ENCODE measurements around the gene DNAH12.

DNAH12 gene

DNA sequence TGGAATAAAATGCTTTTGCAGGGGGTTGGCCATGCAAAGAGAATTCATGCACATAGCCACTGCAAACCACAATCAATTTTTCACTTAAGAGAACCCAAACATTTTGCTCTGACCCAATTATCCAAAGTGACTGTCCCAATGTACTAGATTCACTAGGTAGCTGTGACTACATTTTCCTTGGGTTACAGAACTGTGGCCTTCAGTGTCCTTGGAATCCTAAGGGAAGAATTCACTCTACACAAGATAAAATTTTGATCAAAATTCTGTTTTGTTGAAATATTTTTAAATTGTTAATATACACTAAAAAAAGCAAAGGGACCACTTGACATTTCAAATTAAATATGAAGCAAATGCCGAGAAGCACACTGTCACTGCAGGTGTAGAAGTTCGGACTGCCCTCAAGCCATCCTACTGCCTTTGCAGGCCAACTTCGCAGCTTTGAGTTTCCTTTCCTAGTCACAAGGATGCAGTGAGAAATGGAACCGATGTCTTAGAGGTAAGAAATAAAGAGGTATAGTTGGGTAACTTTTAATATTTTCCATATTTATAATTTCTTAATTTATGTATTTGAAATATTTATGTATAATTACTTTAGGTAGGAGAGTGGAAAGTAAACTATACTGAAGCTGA is 251.1 kb downstream of the DNAH12 start:
- no peak for DNase-seq

DNA sequence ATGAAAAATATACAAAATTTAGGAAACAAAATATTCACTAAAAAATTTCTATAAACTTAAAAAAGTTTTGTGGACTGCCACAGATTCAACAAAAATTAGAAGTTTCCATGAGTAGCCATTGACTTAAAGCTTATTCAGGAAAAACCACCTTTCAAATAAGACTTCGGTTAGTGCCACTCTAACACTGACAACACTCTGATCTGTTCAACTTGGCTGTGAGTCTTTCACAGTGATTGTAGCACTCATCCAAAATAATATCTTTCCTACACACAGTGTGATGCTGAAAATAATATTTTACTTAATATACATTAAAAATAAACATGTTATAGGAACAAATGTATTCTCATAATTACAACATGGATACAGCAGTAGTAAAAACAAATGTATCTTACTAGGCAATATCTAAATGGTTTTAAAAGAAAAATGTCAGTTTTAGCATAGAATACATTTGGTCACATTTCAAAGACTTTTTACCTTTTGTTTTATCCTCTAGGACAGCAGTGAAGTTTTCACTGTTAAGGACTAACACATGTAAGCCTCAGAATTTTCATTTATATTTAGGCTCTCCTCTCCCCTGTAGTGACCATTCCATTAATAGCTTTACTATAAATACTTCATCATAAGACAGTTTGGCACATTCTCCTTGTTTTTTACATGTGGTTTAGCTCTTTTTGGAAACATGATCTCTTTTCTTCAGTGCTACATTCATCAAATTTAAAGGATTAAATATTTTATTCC is 251.8 kb downstream of the DNAH12 start, which contains the start of gene ASB14:
Gene ASB14 (minus strand): TSS at position 527 of the 738 bp plus-strand sequence. CDS start 652 bp downstream, outside the sequence.
- no peak for DNase-seq

DNA sequence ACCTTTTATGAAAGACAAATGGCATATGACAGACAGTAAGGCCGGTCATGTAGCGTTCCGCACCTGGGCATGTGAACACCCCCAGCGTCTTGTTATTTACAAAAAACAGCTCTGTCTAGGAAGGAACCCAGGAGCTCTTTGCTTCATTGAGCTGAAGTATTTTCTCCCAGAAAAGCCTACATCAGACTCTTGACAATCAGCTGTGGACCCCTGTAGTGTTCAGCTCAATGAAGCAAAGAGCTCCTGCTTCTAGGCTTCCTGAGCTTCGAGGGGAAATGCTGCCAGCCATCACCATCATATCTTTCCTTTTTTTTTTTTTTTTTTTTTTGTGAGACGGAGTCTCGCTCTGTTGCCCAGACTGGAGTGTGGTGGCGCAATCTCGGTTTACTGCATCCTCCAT is 255.7 kb downstream of the DNAH12 start:
- no peak for DNase-seq

DNA sequence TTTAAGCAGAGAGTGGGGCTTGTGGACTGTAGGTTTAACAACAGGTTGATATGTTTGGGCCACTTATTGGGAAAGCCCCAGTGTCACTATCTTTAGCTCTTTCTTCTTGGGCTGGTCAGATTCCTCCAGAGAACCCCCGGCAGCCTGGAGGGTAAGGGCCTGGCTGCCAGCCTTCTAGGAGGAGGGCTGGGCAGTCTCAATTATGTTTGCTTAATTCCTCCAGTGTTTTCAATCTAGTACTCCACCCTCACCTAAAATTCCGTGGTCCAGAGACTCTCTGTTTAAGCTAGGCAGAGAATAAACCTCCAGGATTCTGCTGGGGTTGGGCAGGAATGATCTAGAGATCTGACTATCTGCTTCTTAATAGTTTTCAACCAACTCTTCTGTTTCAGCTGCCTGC is 256.9 kb downstream of the DNAH12 start:
- DNase-seq = no peak

DNA sequence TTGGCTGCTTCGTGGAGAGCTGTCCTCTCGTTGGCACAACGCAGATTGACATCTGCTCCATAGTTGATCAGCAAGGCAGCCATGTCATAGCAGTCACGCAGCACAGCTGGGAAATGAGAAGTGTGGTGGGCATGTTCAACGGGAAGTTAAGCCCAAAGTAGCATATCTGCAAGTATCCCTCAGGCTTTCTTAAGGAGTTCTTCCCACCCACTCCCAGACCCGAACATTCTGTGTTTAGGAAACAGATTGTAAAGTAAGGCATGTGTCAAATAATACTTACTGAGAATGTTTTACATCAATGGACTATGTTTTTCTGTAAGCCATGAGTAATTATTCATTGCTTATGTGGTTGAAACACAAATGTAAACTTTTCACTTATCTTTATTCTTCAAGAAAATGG is 260.8 kb downstream of the DNAH12 start:
- DNase-seq = no peak

DNA sequence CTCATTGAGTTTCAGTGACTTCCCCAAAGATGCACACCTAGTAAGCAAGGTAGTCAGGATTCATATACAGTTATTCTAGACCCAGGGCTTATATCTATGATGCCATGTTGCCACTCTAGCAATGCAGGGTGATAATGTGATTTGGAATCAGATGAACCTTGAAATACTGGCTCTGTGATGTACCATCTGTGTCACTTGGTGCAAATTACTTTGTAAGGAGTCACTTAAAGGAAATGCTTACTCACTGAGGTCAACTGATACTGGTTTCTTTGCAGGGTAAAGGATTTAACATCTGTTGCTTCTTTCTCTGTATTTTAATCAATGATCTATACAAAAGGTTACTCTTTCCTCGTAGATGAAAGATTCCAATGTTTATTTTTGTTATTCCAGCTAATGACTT is 262.4 kb downstream of the DNAH12 start:
- no peak for DNase-seq

DNA sequence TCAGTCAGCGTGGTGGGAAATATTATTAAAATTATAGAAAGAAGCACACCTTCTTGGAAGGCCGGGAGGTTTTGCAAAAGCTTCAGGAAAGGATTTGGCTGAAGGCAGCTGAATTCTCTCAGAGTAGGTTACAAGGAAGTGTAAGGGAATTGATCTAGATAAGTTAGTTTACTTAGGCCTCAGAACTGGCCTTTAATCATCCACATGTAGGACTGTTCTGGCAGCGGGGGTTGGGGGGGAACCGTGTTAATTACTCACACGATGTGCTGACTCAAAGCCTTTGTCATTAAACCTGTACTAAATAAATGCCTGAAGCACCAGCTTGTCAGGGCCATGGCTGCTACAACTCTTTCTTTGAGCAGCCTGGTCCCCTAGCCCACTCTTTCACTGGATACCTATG is 264.5 kb downstream of the DNAH12 start:
- no peak for DNase-seq

DNA sequence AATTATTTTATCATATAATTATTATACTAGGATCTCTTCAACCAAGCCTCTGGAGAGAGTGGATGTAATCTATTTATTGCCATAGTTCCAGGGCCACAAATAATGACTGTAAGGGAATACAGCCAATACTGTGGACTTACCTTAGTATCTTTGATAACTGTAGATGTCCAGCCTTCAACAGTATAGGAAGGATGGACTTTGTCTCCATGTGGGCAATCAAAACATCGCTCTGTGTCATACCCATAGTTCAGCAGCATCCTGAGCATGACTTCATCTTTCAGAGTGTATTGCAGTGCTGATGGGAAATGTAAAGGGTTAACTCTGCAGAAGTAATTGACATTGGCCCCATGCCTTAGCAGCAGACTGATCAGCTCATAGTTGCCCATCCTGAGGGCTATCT is 265.9 kb downstream of the DNAH12 start:
- DNase-seq = no peak

DNA sequence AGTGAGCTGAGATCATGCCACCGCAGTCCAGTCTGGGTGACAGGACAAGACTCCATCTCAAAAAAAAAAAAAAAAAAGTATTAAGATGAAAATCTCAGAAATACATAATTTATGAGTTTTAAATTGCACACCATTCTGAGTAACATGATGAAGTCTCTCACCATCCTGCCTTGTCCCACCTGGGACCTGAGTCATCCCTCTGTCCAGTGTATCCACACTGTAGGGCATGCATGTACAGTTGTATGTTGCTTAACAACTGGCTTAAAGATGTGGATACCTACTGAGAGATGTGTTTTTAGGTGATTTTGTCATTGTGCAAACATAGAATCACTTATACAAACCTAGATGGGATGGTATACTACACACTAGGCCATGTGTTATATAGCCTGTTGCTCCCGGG is 268.8 kb downstream of the DNAH12 start:
- DNase-seq = no peak

DNA sequence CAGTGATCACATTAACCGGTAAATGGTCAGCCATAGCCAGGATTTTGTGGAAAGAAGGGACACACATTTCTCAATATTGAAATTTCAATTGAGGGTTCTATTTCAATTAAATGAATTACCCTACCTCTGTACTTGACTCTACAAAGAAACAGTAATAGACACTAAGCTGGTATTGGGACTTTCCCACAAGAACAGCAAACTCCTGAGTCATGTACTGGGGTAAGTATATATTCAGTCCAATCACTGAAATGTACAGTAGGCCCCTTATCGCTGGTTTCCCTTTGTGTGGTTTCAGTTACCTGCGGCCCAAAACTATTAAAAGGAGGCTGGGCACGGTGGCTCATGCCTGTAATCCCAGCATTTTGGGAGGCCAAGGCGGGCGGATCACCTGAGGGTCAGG is 269.3 kb downstream of the DNAH12 start:
- DNase-seq = no peak

DNA sequence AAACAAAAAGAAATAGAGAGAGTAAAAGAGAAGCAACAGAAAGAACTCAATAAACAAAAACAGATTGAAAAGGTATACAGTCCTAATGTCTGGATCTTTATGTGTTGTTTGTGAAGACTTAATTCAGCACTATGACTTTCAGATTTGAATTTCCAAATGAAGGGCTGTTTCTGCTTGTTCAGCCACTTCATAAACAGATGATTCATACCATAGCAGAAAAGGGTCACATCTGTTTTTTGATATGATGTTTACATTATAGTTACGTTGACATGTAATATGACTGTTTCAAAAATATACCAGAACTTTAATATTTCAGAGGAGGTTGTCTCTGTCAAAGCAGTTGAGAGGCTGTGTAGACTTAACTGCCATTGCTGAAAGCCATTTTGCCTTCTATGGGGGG is 275.7 kb downstream of the DNAH12 start:
- DNase-seq = no peak

DNA sequence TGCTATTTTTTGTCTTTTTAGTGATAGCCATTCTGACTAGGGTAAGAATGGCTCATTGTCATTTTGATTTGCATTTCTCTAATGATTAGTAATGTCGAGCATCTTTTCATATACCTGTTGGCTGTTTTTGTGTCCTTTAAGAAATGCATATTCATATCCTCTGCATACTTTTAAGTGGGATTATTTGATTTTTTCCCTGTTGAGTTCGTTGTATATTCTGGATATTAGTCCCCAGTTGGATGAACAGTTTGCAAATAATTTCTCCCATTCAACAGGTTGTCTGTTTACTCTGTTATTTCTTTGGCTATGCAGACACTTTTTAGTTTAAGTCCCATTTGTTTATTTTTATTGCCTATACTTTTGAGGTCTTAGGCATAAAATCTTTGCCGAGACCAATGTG is 282.2 kb downstream of the DNAH12 start:
- no peak for DNase-seq

DNA sequence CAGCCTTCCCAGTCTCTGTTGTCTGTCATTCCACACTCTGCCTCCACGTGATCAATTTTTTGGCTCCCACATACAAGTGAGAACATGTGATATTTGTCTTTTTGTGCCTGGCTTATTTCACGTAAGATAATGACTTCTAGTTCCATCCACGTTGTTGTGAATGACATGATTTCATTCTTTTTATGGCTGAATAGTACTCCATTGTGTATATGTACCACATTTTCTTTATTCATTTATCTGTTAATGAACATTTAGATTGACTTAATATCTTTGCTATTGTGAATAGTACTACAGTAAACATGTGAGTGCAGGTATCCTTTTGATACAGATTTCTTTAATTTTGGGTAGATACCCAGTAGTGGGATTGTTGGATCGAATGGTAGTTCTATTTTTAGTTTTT is 283.0 kb downstream of the DNAH12 start:
- DNase-seq = no peak

DNA sequence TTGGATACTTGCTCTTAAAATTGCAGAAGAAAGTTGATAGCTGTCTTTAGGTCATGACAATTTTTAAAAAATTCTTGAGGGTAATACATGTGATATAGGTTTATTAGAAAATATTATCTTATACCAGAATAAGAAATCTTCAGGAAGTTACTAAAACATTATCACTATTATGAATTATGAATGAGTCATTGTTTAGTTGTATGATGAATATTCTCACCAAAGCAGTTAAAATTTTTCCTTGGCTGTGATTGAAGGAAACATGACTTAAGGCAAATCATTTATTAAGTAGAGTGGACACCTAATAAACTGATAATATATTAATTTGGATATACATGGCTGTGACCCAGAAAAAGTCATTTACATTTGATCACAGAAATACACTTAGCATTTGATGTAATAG is 286.5 kb downstream of the DNAH12 start:
- DNase-seq = no peak

DNA sequence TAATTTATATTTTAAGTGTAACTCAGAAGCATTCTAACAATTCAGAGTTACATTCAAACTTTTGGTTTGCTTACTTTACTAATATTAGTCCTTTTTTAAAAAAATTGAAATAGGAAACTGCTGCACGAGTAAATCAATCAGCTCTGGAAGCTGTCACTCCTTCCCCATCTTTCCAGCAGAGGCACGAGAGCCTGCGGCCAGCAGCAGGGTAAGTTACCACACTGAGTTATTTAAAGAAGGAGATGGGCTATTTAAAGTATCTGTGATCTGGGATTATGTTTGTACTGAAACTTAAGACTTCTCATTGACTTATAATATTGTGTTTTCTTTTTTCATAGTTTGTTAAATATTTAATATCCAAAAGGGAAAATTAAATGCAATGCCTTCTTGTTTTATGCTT is 287.3 kb downstream of the DNAH12 start:
- no peak for DNase-seq

DNA sequence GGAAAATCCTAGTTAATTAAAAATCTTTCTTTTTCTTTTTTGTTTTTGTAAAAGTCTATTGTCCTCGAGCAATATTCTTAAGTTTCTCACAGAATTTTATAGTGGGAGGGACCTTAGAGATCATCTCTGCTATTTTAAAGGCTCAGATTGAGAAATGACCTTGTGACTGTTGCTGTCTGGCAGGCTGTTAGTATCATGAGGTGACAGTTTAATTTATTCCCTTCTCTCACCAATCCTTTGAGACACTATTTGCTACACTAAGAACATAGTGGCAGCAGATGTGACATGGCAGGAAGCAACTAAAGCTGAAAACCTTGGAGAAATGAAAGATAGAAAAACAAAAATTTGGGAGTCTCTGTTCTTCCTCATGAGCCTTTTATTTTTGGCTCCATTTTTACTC is 291.7 kb downstream of the DNAH12 start:
- DNase-seq = no peak

DNA sequence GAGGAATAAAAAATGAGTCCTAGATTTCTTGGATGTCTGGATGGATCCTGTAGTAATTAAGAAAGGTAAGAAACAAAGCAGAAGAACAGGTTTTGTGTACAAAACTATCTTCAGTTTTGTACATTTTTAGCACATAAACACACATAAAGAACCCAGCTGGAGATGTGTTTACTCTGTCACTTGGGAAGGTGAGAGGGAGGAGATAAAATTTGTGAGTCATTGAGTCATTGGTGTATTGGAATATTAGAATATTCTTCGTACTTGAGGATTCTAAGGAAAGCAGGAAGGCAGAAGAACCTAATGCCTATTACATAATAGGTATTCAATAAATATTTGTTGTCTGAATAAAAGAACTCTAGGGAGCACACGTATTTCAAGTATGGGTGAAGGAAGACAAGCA is 299.2 kb downstream of the DNAH12 start:
- no peak for DNase-seq
